Heart right ventricle (tissue), 16 donors: ENCODE measurements around the gene TIMM9. TPM values are rescaled to one million over a fixed set of nuclear protein-coding genes. Genes with fewer than 3 reads are reported as not detected.

Experiments used
- ATAC-seq, 8 donors: fragments of 200-7000 bp; cut with Tn5 transposase; one replicate each; pipeline ENCODE4 v1.9.1; 2020; ENCODE audit warnings: mild to moderate bottlenecking in 8 of 8, moderate library complexity in 8 of 8, moderate number of reproducible peaks in 1 of 8
- DNase-seq, 2 donors: peaks; one replicate each; pipeline ENCODE4 v3.0.0-alpha.2; 2020
- H3K27ac ChIP-seq, 10 donors: fragments of 200-600 bp; sonication (generic) in 2 of 10; one replicate each; pipeline versions ENCODE4 v1.5.0 to v1.8.0; 2020 to 2022; ENCODE audit warnings: mild to moderate bottlenecking in 3 of 10
- H3K27me3 ChIP-seq, 7 donors: fragments of 200-600 bp; one replicate each; pipeline ENCODE4 v1.8.0; 2021 to 2022; ENCODE audit warnings: mild to moderate bottlenecking in 2 of 7
- H3K36me3 ChIP-seq, 9 donors: fragments of 200-600 bp; sonication (generic) in 1 of 9; one replicate each; pipeline versions ENCODE4 v1.5.0 to v1.8.0; 2020 to 2022; ENCODE audit warnings: mild to moderate bottlenecking in 2 of 9
- H3K4me1 ChIP-seq, 9 donors: fragments of 200-600 bp; sonication (generic) in 1 of 9; one replicate each; pipeline versions ENCODE4 v1.5.0 to v1.8.0; 2020 to 2022; ENCODE audit warnings: mild to moderate bottlenecking in 4 of 9
- H3K4me3 ChIP-seq, 10 donors: fragments of 200-600 bp; sonication (generic) in 2 of 10; one replicate each; pipeline versions ENCODE4 v1.5.0 to v1.8.0; 2020 to 2022; ENCODE audit warnings: mild to moderate bottlenecking in 7 of 10, moderate library complexity in 2 of 10
- H3K9me3 ChIP-seq, 11 donors: fragments of 200-600 bp in 10 of 11; sonication (generic) in 2 of 11; one replicate each; pipeline versions ENCODE4 v1.5.0 to v1.8.0; 2013 to 2022; ENCODE audit warnings: mild to moderate bottlenecking in 2 of 11, control low read depth in 1 of 11, moderate library complexity in 1 of 11
- CTCF ChIP-seq, 9 donors: fragments of 200-600 bp; sonication (generic) in 2 of 9; IDR thresholded peaks; one replicate each; pipeline versions ENCODE4 v1.5.0 to v1.8.0; 2021 to 2022; ENCODE audit warnings: antibody characterized with exemption in 9 of 9, mild to moderate bottlenecking in 5 of 9, moderate library complexity in 1 of 9
- WGBS, 2 donors: extraction: QIAGEN DNeasy Blood & Tissue Kit; methylation state at CpG; one replicate each; pipeline ENCODE4 v1.1.7; 2013; ENCODE audit warnings: inconsistent platforms in 1 of 2; 5-methylcytosine and 5-hydroxymethylcytosine counted together
- intact Hi-C, 10 donors: fragments of 100-400 bp; cut with DNase I; formaldehyde crosslinking; loops; one replicate each; pipeline versions ENCODE4 v1.11.1 to v1.14.2; 2022
- polyA plus RNA-seq, 2 donors: library from polyadenylated mRNA; stranded (reverse); fragments of 200-250 nt; gene quantifications; one replicate each; pipeline ENCODE4 v1.2.3, GENCODE V29; 2013
- total RNA-seq, 10 donors: library from RNA; stranded (reverse); fragmentation: NEBNext Ultra II Directional in 3 of 10; extraction: Animal tissue kit (Norgen Biotek cat#: 25700) in 3 of 10; gene quantifications; one replicate each; pipeline versions ENCODE4 v1.2.1 to v1.2.4, GENCODE V29; 2021 to 2023
- donor health status: Arrhythmogenic right ventricular cardiomyopathy.
- donor health status: ischemic (EF 13 %, LVEDD 7.1; RV severe dilation, severe dysfunction).
- donor health status: healthy with polysubstance abuse.
- donor health status: DM: no; HTN: yes; CAD: no.
- donor health status: DM: no; HTN: no; CAD: no.
- donor health status: ischemic (EF 25% LVEDD 6.9; RV normal size, moderate dysfunction).
- donor health status: ischemic (EF 25% LVEDD 5.7; RV mildly dilated, moderate dysfunction).
- donor health status: healthy.
- donor health status: DM: yes; HTN: yes; CAD: no.
- donor health status: Ischemic cardiomyopathy.
- donor health status: ischemic (EF 35%, LVEDD 5.7; RV mildly dilated, moderate dysfunction).
- donor health status: nonischemic (EF 11% LVEDD 7.7; RV severe dilation, severe dysfunction).
- donor health status: DM: yes; HTN: yes; CAD: no.
- donor health status: PGD.
- donor health status: ischemic (EF 29% LVEDD 5.4; RV normal size, mild dysfunction).
- donor health status: nonischemic (EF 23%, LVEDD 6.1; RV moderate dilation, normal function).

The TIMM9 gene
- total and polyA plus RNA-seq, 12 donors: 23.8 to 46.9 (median 26.3) TPM

- no peak for TF ChIP-seq CTCF (IDR thresholded peaks at IDR 0.05)
- Histone ChIP-seq H3K27ac (peak overlapping the region in 9 of 10 donors; percentile 60 to 87 (median 80)), H3K27me3 (no peaks in the 10 kb centered on the region), H3K9me3 (no peaks in the 10 kb centered on the region), H3K4me3 (peak overlapping the region in 9 of 10 donors; percentile 51 to 67 (median 56)), H3K36me3 (no peaks in the 10 kb centered on the region), H3K4me1 (peaks cover 0 to 13% (median 5%) of the 10 kb centered on the region in 9 donors)
- no peak for DNase-seq
- WGBS, 2 donors: 11 to 15% methylated on average over 10 of the region's 10 CpGs
- peak in 1 of 8 donors; percentile 31 for ATAC-seq
- intact Hi-C loops: loop anchor here in 3 of 10 donors (5.0 to 10.0 kb wide), 3 partner anchors 281 to 291 kb away; no protein-coding TSS in a partner anchor
Observed at GRCh38 chr14:58395562-58395811, 31.8 kb downstream of the TIMM9 start.

GRCh38 chr14:58390830-58391229 lies 36.5 kb downstream of the TIMM9 start:
- ATAC-seq (no peak), DNase-seq (no peak)
- H3K4me1 ChIP-seq: peaks cover 0 to 7% (median 4%) of the 10 kb centered on the region in 9 donors
- no peaks in the 10 kb centered on the region for H3K27me3 ChIP-seq
- H3K36me3 ChIP-seq: peaks cover 0 to 8% (median 0%) of the 10 kb centered on the region in 9 donors
- 88 to 95% methylated on average over 2 of the region's 2 CpGs for WGBS, 2 donors
- no peak overlapping the region for H3K27ac ChIP-seq
- no peak for TF ChIP-seq CTCF (IDR thresholded peaks at IDR 0.05)
- no peak overlapping the region for H3K4me3 ChIP-seq
- intact Hi-C loops: loop anchor here in 2 of 10 donors (10.0 kb wide), 2 partner anchors 276 to 286 kb away; no protein-coding TSS in a partner anchor
- no peaks in the 10 kb centered on the region for H3K9me3 ChIP-seq

GRCh38 chr14:58376791-58377190 lies 50.5 kb downstream of the TIMM9 start:
- Histone ChIP-seq H3K9me3 (peaks cover 0 to 5% (median 0%) of the 10 kb centered on the region in 11 donors), H3K4me3 (no peak overlapping the region), H3K36me3 (peaks cover 0 to 97% (median 38%) of the 10 kb centered on the region in 9 donors), H3K4me1 (no peaks in the 10 kb centered on the region), H3K27me3 (no peaks in the 10 kb centered on the region), H3K27ac (no peak overlapping the region)
- no peak for TF ChIP-seq CTCF (IDR thresholded peaks at IDR 0.05)
- intact Hi-C loops: loop anchor here in 1 of 10 donors (10.0 kb wide), 1 partner anchor 172 kb away; the partner anchor contains the start of gene ACTR10
- DNase-seq (no peak), ATAC-seq (no peak)

GRCh38 chr14:58368956-58369355 lies 58.4 kb downstream of the TIMM9 start:
- Histone ChIP-seq H3K4me1 (no peaks in the 10 kb centered on the region), H3K27me3 (no peaks in the 10 kb centered on the region), H3K4me3 (no peak overlapping the region), H3K36me3 (peaks cover 0 to 100% (median 36%) of the 10 kb centered on the region in 9 donors), H3K27ac (no peak overlapping the region), H3K9me3 (no peaks in the 10 kb centered on the region)
- ATAC-seq (no peak), DNase-seq (no peak)
- WGBS, 2 donors: 88 to 98% methylated on average over 1 of the region's 1 CpG
- TF ChIP-seq CTCF (IDR thresholded peaks at IDR 0.05): no peak
- intact Hi-C loops: loop anchor here in 2 of 10 donors (10.0 kb wide), 2 partner anchors 64 to 264 kb away; no protein-coding TSS in a partner anchor
